ENCODE measurements around the gene GPC1.

Gene GPC1

DNA sequence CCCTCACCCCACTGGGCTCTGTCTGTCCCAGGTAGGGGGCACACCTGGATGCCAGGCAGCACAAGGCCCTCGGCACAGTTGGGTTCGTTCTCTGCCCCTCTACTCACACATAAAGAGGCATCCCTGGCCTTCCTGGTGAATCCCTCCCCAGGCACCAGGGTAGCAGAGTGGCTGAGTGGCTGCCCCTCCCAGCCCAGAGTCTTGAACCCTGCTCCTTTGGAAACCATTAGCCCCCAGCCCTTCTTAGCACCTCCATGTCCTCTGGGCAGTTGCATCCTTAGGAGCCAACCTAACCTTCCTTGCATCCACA is 2.0 kb downstream of the GPC1 start:
- TF ChIP-seq, protein P1, sequence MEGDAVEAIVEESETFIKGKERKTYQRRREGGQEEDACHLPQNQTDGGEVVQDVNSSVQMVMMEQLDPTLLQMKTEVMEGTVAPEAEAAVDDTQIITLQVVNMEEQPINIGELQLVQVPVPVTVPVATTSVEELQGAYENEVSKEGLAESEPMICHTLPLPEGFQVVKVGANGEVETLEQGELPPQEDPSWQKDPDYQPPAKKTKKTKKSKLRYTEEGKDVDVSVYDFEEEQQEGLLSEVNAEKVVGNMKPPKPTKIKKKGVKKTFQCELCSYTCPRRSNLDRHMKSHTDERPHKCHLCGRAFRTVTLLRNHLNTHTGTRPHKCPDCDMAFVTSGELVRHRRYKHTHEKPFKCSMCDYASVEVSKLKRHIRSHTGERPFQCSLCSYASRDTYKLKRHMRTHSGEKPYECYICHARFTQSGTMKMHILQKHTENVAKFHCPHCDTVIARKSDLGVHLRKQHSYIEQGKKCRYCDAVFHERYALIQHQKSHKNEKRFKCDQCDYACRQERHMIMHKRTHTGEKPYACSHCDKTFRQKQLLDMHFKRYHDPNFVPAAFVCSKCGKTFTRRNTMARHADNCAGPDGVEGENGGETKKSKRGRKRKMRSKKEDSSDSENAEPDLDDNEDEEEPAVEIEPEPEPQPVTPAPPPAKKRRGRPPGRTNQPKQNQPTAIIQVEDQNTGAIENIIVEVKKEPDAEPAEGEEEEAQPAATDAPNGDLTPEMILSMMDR (IDR thresholded peaks at IDR 0.05): no peak
- H3K4me1 Mint-ChIP-seq: peaks cover 15% of the 10 kb centered on the region
- no peaks in the 10 kb centered on the region for H3K9me3 Mint-ChIP-seq
- DNase-seq: no peak
- no peaks in the 10 kb centered on the region for H3K36me3 Mint-ChIP-seq (ENCODE audit: low read depth)
- H3K27ac Mint-ChIP-seq: no peak overlapping the region
- H3K4me3 Mint-ChIP-seq: peak overlapping the region; percentile 64
- peaks cover 16% of the 10 kb centered on the region for H3K27me3 Mint-ChIP-seq (ENCODE audit: low read depth, poor library complexity)

DNA sequence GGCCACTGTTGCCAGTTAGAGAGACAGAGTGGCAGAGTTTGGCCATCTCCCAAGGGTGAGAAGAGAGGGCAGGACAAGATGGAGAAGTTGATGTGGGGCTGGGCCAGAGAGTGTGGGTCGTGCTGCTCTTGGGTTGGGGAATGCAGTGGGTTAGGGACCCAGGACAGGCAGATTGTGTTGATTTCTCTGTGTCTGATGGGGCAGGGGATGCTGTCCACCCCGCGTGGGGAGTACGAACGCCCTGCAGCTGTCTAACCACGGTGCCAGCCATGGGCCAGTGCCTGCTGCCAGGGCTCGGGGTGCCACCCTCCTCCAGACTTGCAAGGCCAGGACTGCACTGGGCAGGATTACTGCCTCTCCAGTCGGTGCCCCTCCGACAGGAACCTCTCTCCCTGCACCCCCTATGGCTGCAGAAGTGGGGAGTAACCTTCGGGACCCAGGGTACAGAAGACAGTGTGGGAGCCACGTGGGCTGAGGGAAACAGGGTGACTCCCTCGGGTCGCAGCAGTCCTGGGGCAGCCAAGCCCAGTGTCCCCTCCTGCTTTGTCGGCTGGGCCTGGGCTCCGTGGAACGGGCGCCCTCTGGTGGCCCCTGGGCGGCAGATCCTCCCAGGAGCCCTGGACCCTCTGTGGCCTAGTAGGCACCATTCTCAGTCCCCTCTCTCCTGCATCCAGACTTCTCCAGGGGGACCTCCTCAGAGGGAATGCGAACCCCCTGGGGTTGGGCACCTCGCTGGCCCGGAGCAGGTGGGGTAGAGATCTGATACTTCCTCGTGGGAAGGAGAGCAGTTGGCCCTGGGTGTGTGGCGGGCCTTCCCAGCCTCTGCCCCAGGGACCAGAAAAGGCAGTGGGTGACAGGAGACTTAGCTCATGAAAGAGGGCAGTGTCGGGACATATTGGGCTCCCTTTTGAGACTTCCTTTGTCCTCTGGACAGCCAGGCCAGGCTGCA is 2.7 kb downstream of the GPC1 start:
- Mint-ChIP-seq H3K36me3 (ENCODE audit: low read depth) (no peaks in the 10 kb centered on the region), H3K27me3 (ENCODE audit: low read depth, poor library complexity) (peaks cover 13% of the 10 kb centered on the region), H3K27ac (no peak overlapping the region), H3K4me1 (peaks cover 15% of the 10 kb centered on the region), H3K4me3 (peak overlapping the region; percentile 41), H3K9me3 (no peaks in the 10 kb centered on the region)
- DNase-seq: peak; percentile 83
- TF ChIP-seq, protein P1 (IDR thresholded peaks at IDR 0.05): peak; percentile 96

DNA sequence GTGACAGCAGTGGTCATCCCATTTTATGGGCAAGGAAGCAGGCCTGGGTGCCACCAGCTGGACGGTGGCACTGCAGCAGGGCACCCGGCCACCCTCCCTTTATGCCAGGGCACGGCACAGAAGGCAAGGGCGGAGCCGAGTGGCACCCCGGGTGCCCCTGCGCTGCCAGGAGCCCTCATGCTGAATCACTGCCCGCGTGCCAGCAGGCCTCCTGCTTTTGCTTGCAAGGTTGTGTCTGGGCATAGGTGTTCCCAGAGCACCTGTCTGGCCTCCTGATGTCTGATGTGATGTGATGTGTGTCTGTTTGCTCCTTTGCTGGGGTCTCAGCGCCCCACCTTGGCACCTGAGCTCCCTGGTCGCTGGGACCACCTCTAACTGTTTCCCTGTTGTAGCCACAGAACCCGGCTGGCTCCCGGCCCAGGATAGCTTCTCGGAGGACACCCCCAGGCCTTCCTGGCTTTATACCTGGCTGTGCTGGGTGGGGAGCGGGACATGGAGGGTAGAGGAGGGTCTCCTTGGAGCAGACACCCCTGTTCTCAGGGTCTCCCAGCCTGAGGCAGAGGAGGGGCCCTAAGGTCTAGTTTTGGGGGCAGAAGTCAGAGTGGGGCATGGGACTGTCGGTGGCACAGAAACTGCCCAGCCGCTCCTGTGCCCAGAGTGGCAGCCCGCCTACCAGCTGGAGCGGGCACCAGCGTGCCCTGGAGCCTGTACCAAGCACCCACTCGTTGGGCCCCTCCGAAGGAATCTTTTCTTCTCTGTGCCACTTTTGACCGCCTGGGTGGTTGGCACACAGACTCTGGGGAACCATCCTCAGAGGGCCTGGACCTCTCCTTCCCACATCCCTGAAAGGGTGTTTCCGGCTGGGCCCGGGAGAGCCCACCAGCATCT is 3.6 kb downstream of the GPC1 start:
- TF ChIP-seq, protein P1 (IDR thresholded peaks at IDR 0.05): no peak
- Mint-ChIP-seq H3K4me1 (peaks cover 10% of the 10 kb centered on the region), H3K27ac (no peak overlapping the region), H3K27me3 (ENCODE audit: low read depth, poor library complexity) (peaks cover 11% of the 10 kb centered on the region), H3K36me3 (ENCODE audit: low read depth) (no peaks in the 10 kb centered on the region), H3K9me3 (no peaks in the 10 kb centered on the region), H3K4me3 (no peak overlapping the region)
- DNase-seq: no peak

DNA sequence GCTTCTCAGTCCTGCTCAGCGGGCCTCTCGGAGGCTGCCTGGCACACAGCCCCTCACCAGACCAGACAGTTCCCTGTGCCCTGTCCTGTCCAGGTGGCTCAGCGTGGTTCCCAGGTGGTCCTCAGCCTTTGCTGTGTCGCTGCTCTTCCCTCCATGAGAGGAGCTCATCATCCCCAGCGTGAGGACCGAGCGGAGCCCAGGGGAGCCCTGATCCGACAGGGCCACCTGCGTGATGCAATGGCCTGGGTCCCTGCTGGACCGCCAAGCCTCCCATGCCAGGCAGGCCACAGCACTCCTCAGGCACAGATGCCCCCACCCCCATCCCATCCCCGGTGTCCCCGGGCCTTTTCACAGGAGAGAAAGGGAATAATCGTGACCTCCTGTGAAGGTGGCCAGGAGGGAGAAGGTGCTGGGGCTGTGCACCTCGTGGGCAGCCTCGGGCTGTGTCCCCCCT is 4.3 kb downstream of the GPC1 start:
- no peak overlapping the region for H3K27ac Mint-ChIP-seq
- peaks cover 6% of the 10 kb centered on the region for H3K4me1 Mint-ChIP-seq
- H3K9me3 Mint-ChIP-seq: no peaks in the 10 kb centered on the region
- no peaks in the 10 kb centered on the region for H3K36me3 Mint-ChIP-seq (ENCODE audit: low read depth)
- no peak for DNase-seq
- no peak overlapping the region for H3K4me3 Mint-ChIP-seq
- TF ChIP-seq, protein P1 (IDR thresholded peaks at IDR 0.05): no peak
- peaks cover 8% of the 10 kb centered on the region for H3K27me3 Mint-ChIP-seq (ENCODE audit: low read depth, poor library complexity)

DNA sequence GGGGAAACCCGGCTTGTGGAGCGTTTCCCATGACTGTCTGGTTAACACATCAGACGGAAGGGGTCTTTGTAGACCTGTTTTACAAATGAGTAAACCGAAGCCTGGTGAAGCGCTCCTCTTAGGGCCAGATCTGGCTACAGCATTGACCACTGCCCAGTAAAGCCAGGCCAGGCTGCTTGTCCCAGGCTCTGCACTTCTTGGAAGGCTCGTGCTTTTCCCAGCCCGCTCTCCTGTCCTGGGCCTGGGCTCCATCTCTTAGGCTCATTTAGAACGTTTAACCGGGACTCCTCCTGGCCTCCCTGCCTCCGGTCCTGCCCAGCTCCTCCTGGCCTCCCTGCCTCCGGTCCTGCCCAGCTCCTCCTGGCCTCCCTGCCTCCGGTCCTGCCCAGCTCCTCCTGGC is 4.8 kb downstream of the GPC1 start:
- H3K9me3 Mint-ChIP-seq: no peaks in the 10 kb centered on the region
- TF ChIP-seq, protein P1 (IDR thresholded peaks at IDR 0.05): no peak

More for the DNA sequence above, 4.8 kb downstream of the GPC1 start:
- no peak overlapping the region for H3K27ac Mint-ChIP-seq
- peaks cover 8% of the 10 kb centered on the region for H3K27me3 Mint-ChIP-seq (ENCODE audit: low read depth, poor library complexity)
- H3K4me3 Mint-ChIP-seq: no peak overlapping the region
- no peak for DNase-seq
- H3K36me3 Mint-ChIP-seq (ENCODE audit: low read depth): no peaks in the 10 kb centered on the region
- peaks cover 5% of the 10 kb centered on the region for H3K4me1 Mint-ChIP-seq
